ENCODE results near the gene ZBTB16.

ZBTB16 gene

DNA sequence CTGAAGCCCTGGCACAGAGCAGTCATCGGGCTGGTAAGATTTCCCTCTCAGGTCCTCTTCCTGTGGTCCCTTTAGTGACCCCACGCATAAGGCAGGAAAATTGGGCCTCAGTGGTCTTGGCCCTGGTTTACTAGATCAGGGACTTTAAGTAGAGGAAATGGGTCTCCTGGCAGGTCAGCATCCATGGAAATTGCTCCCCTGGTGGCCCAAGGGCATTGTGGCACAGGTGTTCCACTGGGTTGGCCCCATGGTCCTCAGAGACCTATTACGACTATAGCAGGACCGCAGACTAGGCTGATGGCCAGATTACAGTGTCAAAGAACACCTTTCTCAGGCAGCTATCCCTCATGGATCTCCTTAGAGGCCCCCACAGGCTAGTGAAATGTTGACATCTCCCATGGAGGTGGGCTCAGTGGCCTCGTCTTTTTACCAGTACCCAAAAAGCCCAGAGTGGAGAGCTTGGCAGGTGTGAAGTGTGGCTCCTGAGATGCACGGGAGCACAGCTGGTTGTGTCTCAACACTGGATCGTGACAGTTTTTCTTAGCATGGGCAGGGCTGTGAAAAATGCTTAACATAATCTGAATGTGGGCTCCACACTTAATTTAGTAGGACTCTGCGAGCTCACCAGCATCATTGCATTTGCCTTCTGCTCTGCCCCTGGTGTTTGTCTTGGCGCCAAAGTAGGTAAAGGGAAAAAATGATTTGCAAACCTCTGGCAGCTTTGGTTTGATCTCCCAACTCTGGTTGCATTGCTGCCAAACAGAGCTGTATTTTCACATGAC lies 74.2 kb downstream of the ZBTB16 start:
- Histone ChIP-seq H3K4me3 (IDR thresholded peaks at IDR 0.05; ENCODE audit: insufficient read depth, low read depth, low read length) (no peak overlapping the region), H3K27ac (no peak overlapping the region), H3K27me3 (ENCODE audit: insufficient read depth, low read depth) (no peaks in the 10 kb centered on the region), H3K4me2 (no peak overlapping the region), H3K79me2 (ENCODE audit: insufficient read depth, low read depth) (no peaks in the 10 kb centered on the region), H4K20me1 (ENCODE audit: insufficient read depth) (no peaks in the 10 kb centered on the region), H3K9ac (no peak overlapping the region), H2AFZ (ENCODE audit: low read depth) (no peak overlapping the region), H3K4me1 (ENCODE audit: low read depth, poor library complexity, severe bottlenecking) (no peaks in the 10 kb centered on the region), H3K36me3 (ENCODE audit: insufficient read depth) (no peaks in the 10 kb centered on the region)
- TF ChIP-seq, protein P1, sequence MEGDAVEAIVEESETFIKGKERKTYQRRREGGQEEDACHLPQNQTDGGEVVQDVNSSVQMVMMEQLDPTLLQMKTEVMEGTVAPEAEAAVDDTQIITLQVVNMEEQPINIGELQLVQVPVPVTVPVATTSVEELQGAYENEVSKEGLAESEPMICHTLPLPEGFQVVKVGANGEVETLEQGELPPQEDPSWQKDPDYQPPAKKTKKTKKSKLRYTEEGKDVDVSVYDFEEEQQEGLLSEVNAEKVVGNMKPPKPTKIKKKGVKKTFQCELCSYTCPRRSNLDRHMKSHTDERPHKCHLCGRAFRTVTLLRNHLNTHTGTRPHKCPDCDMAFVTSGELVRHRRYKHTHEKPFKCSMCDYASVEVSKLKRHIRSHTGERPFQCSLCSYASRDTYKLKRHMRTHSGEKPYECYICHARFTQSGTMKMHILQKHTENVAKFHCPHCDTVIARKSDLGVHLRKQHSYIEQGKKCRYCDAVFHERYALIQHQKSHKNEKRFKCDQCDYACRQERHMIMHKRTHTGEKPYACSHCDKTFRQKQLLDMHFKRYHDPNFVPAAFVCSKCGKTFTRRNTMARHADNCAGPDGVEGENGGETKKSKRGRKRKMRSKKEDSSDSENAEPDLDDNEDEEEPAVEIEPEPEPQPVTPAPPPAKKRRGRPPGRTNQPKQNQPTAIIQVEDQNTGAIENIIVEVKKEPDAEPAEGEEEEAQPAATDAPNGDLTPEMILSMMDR (conservative IDR thresholded peaks at IDR 0.05; ENCODE audit: low read depth, low read length), result no peak

DNA sequence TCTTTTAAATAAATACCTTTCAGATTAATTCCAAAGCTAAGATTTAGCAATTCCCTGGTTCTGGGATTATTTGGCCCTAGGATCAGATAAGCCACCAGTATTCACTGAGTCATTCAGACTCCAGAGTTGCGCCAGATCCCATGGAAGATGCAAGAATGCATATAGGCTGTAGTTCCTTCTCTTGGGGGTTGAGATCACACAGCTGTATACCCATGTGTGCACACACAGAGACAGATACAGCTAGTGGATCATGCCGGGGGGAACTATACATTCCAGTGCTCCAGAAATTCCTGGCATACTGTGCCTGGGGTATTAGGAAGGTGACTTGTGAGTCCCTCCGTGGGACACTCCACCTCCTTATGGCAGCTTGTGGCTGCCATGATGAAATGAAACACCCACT lies 75.4 kb downstream of the ZBTB16 start:
- no peak overlapping the region for H3K27ac ChIP-seq
- no peak overlapping the region for H3K9ac ChIP-seq
- H3K4me2 ChIP-seq, result no peak overlapping the region
- H2AFZ ChIP-seq (ENCODE audit: low read depth), result no peak overlapping the region
- no peaks in the 10 kb centered on the region for H3K79me2 ChIP-seq (ENCODE audit: insufficient read depth, low read depth)
- H3K36me3 ChIP-seq (ENCODE audit: insufficient read depth), result no peaks in the 10 kb centered on the region
- TF ChIP-seq, protein P1 (conservative IDR thresholded peaks at IDR 0.05; ENCODE audit: low read depth, low read length), result no peak
- H3K27me3 ChIP-seq (ENCODE audit: insufficient read depth, low read depth), result no peaks in the 10 kb centered on the region
- no peaks in the 10 kb centered on the region for H4K20me1 ChIP-seq (ENCODE audit: insufficient read depth)
- no peaks in the 10 kb centered on the region for H3K4me1 ChIP-seq (ENCODE audit: low read depth, poor library complexity, severe bottlenecking)
- no peak overlapping the region for H3K4me3 ChIP-seq (IDR thresholded peaks at IDR 0.05; ENCODE audit: insufficient read depth, low read depth, low read length)

DNA sequence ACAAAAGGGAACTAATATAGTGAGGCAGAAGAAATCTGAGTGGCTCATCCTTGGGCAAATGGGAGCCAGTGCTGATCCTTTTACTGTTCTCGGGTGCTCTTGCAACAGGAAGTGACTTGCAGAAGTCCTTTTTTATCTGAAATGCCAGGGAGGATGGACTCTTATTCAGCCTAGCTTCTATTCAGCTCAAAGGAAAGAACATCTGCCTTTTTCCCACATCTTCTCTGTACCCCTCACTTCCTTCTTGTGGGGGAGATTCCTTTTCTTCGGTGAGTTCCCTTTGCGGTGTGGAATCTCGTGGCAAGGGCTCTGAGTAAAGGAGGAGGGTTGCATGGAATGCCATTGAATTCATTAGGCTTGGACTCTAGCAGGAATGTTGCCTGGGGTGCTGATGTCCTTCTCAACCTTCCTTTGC lies 76.2 kb downstream of the ZBTB16 start:
- Histone ChIP-seq H3K27me3 (ENCODE audit: insufficient read depth, low read depth) (no peaks in the 10 kb centered on the region), H4K20me1 (ENCODE audit: insufficient read depth) (no peaks in the 10 kb centered on the region), H3K4me2 (no peak overlapping the region), H3K36me3 (ENCODE audit: insufficient read depth) (no peaks in the 10 kb centered on the region), H3K27ac (no peak overlapping the region), H3K4me3 (IDR thresholded peaks at IDR 0.05; ENCODE audit: insufficient read depth, low read depth, low read length) (no peak overlapping the region), H3K9ac (no peak overlapping the region), H3K4me1 (ENCODE audit: low read depth, poor library complexity, severe bottlenecking) (no peaks in the 10 kb centered on the region), H2AFZ (ENCODE audit: low read depth) (no peak overlapping the region), H3K79me2 (ENCODE audit: insufficient read depth, low read depth) (no peaks in the 10 kb centered on the region)
- TF ChIP-seq, protein P1 (conservative IDR thresholded peaks at IDR 0.05; ENCODE audit: low read depth, low read length), result no peak

DNA sequence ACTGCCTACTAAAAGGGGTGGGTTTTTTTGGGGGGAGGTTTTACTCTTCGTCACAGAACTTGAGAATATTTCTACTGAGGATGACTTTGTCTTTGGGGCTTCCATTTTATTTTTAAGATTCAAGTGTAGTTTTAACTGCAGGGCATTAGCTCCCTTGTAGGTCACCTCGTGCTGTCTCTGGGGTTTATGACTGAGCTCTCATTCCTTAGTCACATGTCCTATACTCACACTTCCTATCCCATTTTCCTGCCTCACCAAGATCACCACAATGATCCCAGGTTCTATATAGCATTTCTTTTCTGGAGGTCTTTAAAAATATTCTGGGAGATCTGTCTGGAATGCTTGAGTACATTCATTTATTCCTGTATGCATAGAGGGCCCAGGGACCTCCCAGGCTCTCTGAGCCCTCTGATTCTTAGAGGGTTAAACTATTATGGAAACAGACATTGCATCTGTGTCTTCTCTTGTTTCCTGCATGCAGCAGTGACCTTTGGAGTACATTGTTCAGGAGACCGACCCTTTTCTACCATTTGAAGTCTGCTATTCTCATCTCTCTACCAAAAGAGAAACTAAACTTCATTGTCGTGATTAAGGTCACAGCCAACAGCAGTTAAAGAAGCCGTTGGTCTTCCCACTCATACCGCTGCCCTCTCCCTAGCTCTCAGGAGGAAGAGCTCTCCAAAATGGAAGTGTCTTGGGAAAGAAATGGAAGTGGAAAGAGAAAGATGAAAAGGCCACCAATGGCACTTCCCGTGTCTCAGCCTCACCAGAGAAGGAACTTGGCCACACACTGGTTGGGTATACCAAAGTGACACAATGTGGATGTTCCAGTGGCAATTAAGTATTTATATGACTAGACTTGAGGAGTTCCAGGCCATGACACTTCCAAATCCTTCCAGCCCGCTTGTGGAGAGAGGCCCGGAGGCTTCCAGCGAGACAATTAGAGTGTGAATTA lies 77.5 kb downstream of the ZBTB16 start:
- Histone ChIP-seq H2AFZ (ENCODE audit: low read depth) (no peak overlapping the region), H3K27me3 (ENCODE audit: insufficient read depth, low read depth) (no peaks in the 10 kb centered on the region), H3K79me2 (ENCODE audit: insufficient read depth, low read depth) (no peaks in the 10 kb centered on the region), H3K4me1 (ENCODE audit: low read depth, poor library complexity, severe bottlenecking) (no peaks in the 10 kb centered on the region), H3K36me3 (ENCODE audit: insufficient read depth) (no peaks in the 10 kb centered on the region), H3K27ac (no peak overlapping the region), H3K4me3 (IDR thresholded peaks at IDR 0.05; ENCODE audit: insufficient read depth, low read depth, low read length) (no peak overlapping the region), H4K20me1 (ENCODE audit: insufficient read depth) (no peaks in the 10 kb centered on the region), H3K9ac (no peak overlapping the region), H3K4me2 (no peak overlapping the region)
- TF ChIP-seq, protein P1 (conservative IDR thresholded peaks at IDR 0.05; ENCODE audit: low read depth, low read length), result no peak
